Activated naive CD8-positive, alpha-beta T cell (primary cell): ENCODE results near the gene TIMM21.

Source experiments
- H3K27ac Mint-ChIP-seq: one replicate; pipeline ENCODE4 v1.8.0; 2021; ENCODE audit warnings: mixed read lengths
- H3K27me3 Mint-ChIP-seq: one replicate; pipeline ENCODE4 v1.8.0; 2021; ENCODE audit warnings: mixed read lengths
- H3K36me3 Mint-ChIP-seq: one replicate; pipeline ENCODE4 v1.8.0; 2021; ENCODE audit warnings: mixed read lengths
- H3K4me1 Mint-ChIP-seq: one replicate; pipeline ENCODE4 v1.8.0; 2021; ENCODE audit warnings: low read depth, mixed read lengths
- H3K4me3 Mint-ChIP-seq: one replicate; pipeline ENCODE4 v1.8.0; 2021; ENCODE audit warnings: mild to moderate bottlenecking, mixed read lengths
- H3K9me3 Mint-ChIP-seq: one replicate; pipeline ENCODE4 v1.8.0; 2021; ENCODE audit warnings: low read depth, mixed read lengths

Gene TIMM21

GRCh38 chr18:74163019-74163660, 14.8 kb downstream of the TIMM21 start:
- Mint-ChIP-seq H3K4me1 (no peaks in the 10 kb centered on the region), H3K4me3 (no peak overlapping the region), H3K27ac (no peak overlapping the region), H3K9me3 (no peaks in the 10 kb centered on the region), H3K36me3 (peaks cover 7% of the 10 kb centered on the region), H3K27me3 (no peaks in the 10 kb centered on the region)

DNA sequence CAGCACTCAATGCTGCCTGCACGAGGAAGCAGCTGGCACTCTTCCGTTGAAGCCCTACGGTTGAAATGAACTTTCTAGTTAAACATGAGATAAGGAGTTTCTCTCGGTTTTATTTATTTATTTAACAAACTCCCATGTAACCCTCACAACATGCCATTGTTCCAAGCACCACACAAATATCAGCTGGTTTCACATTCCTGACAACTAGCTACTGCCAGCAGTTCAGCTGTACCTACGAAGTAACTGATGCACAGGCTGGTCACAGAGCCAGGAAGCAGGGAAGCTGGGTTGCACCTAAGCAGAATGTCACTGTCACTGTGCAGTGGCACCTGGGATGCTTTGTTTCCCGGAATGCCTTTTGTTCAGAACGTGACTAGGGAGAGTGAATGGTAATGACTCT, 18.1 kb downstream of the TIMM21 start:
- Mint-ChIP-seq H3K27me3 (no peaks in the 10 kb centered on the region), H3K9me3 (no peaks in the 10 kb centered on the region), H3K27ac (no peak overlapping the region), H3K36me3 (no peaks in the 10 kb centered on the region), H3K4me1 (no peaks in the 10 kb centered on the region), H3K4me3 (no peak overlapping the region)

DNA sequence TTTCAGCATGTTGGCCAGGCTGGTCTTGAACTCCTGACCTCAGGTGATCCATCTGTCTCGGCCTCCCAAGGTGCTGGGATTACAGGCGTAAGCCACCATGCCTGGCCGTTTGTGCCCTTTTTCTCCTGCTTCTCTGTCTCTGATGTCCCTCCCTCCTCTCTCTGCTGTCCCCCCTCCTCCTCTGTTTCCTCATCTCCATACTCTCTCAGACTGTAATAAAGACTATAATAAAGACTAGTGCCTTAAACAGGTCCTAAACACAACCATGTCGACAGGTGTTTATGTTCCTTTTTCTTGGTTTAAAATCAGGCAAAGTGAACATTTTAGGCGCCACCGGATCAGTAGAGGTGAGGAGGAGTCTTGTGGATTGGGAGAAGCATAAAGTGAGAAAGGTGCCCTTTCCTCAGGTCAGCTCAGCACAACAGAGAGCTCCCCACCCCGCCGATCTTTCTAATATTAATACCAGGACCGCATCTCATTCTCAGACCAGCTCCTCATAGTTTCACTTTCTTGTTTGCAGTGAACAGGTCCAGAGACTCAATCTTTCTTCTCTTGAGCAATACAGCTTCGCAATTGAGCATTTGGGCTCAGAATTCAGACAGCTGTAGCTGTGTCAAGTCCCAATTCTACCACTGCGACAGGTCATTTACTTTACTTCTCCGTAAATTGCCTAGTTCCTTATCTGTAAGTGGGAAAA, 23.7 kb downstream of the TIMM21 start:
- peaks cover 2% of the 10 kb centered on the region for H3K27me3 Mint-ChIP-seq
- H3K4me1 Mint-ChIP-seq, result no peaks in the 10 kb centered on the region
- no peak overlapping the region for H3K4me3 Mint-ChIP-seq
- no peaks in the 10 kb centered on the region for H3K36me3 Mint-ChIP-seq
- no peak overlapping the region for H3K27ac Mint-ChIP-seq
- no peaks in the 10 kb centered on the region for H3K9me3 Mint-ChIP-seq

DNA sequence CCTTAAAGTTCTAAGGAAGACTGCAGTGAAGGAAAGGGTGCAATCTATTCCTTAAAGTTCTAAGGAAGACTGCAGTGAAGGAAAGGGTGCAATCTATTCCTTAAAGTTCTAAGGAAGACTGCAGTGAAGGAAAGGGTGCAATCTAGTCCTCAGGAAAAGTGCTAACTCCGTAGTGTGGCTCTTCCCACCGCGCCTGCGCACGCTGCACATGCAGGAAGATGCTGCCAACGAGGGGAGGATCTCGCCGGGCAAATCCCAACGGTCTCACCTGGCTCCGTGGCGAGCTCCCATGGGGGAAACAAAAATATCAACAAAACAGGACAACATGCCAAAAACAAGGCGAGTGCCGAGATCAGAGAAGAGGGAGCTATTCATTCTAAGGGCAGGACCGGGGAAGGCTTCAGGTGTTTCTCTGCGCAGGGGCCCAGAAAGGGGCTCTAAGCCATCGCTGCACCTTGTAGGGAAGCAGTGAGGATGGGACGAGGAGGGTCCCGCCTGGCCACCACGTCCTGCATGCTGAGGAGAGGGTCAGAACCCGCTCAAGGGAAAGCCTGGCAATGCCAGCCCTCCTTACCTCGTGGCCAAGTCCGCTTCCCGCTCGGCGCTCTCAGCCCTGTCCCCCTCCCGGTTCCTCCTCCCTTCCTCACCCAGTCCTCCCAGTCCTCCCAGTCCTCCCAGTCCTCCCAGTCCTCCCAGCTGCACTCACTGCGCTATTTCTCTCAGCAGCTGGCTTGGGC, 24.5 kb downstream of the TIMM21 start:
- H3K4me3 Mint-ChIP-seq, result no peak overlapping the region
- no peaks in the 10 kb centered on the region for H3K4me1 Mint-ChIP-seq
- H3K36me3 Mint-ChIP-seq, result no peaks in the 10 kb centered on the region
- peaks cover 2% of the 10 kb centered on the region for H3K27me3 Mint-ChIP-seq
- no peaks in the 10 kb centered on the region for H3K9me3 Mint-ChIP-seq
- H3K27ac Mint-ChIP-seq, result no peak overlapping the region

- no peak overlapping the region for H3K27ac Mint-ChIP-seq
- H3K9me3 Mint-ChIP-seq, result no peaks in the 10 kb centered on the region
- H3K4me1 Mint-ChIP-seq, result no peaks in the 10 kb centered on the region
- no peaks in the 10 kb centered on the region for H3K36me3 Mint-ChIP-seq
- peaks cover 2% of the 10 kb centered on the region for H3K27me3 Mint-ChIP-seq
- H3K4me3 Mint-ChIP-seq, result no peak overlapping the region
Measured at GRCh38 chr18:74173434-74173750, 25.1 kb downstream of the TIMM21 start.

DNA sequence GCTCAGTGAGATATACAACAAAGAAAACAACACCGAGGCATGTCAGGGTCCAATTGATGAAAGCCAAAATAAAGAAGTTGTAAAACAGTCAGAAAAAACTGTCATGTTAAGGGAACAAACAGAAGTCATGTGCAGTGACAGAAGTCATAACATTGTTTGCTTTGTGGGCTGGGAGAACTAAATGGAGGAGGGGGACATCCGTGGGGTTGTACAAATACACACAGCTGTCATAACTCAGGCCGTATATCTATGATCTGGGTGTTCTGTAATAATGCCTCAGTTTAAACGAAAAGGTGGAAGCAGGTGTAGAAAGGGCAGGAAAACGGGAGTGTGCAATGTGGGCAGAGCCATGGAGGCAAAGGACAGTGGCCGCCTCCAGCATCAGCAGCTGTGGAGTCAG, 27.3 kb downstream of the TIMM21 start:
- Mint-ChIP-seq H3K4me3 (no peak overlapping the region), H3K4me1 (no peaks in the 10 kb centered on the region), H3K27me3 (peaks cover 2% of the 10 kb centered on the region), H3K36me3 (no peaks in the 10 kb centered on the region), H3K27ac (no peak overlapping the region), H3K9me3 (no peaks in the 10 kb centered on the region)

DNA sequence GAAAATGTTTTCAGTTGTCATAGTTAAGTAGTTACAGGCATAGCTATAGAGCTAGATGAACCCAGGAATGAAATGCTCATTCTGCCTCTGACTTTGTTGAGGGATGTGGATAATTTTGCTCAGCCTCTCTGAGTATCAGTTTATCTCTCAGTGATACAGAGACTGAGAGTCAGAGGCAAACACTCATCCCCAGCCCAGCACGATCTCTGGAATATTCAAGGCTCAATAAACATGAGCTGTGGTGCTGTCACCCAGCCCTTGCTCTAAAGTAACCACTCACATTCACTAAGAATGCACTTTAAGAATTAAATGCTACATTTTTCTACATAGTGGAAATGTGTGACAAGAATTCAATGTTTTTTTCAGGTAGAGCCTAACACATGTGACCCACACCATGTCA, 30.6 kb downstream of the TIMM21 start:
- Mint-ChIP-seq H3K4me3 (no peak overlapping the region), H3K36me3 (no peaks in the 10 kb centered on the region), H3K27ac (no peak overlapping the region), H3K27me3 (peaks cover 5% of the 10 kb centered on the region), H3K9me3 (no peaks in the 10 kb centered on the region), H3K4me1 (no peaks in the 10 kb centered on the region)

- Mint-ChIP-seq H3K9me3 (no peaks in the 10 kb centered on the region), H3K4me1 (no peaks in the 10 kb centered on the region), H3K27ac (no peak overlapping the region), H3K27me3 (peaks cover 6% of the 10 kb centered on the region), H3K36me3 (no peaks in the 10 kb centered on the region), H3K4me3 (no peak overlapping the region)
Measured at GRCh38 chr18:74179623-74180199, 31.4 kb downstream of the TIMM21 start.

DNA sequence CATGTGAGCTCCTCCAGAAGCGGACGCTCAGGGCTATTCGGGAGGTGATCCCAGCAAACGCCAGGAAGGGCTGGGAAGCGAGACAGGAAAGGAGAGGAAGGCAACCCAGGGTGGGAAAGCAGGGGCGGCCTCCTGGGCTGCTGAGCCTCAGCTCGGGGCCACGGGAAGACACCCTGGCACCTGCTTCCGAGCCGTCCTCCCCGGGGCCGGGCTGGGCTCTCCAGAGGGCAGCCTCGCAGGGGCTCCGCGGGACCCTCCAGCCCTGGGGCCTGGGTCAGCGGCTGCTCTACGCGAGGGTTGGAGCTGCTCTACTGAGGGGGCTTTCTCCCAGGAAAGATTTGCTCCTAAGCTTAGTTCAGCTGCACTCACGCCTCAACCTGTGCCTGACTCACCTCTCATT, 34.0 kb downstream of the TIMM21 start:
- Mint-ChIP-seq H3K4me3 (no peak overlapping the region), H3K9me3 (no peaks in the 10 kb centered on the region), H3K4me1 (no peaks in the 10 kb centered on the region), H3K27me3 (peaks cover 7% of the 10 kb centered on the region), H3K27ac (no peak overlapping the region), H3K36me3 (no peaks in the 10 kb centered on the region)

DNA sequence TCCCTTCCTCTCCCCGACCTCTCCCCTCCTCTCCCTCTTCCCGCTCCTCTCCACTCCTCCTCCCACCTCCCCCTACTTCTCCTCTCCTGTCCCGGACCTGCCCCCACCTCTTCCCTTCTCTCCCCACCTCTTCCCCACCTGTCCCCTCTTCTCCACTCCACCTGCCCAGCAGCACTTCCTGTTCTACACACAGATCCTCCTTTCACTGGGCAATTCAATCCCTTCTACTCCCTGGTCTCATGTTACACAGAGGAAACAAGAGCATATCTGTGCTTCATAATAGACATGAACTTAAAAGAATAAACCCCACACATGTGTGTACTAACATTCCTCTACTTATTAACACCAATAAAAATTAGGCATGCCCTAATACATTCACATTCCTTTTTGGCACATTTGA, 34.8 kb downstream of the TIMM21 start:
- peaks cover 8% of the 10 kb centered on the region for H3K27me3 Mint-ChIP-seq
- H3K4me3 Mint-ChIP-seq, result no peak overlapping the region
- no peaks in the 10 kb centered on the region for H3K9me3 Mint-ChIP-seq
- H3K27ac Mint-ChIP-seq, result no peak overlapping the region
- no peaks in the 10 kb centered on the region for H3K4me1 Mint-ChIP-seq
- H3K36me3 Mint-ChIP-seq, result no peaks in the 10 kb centered on the region

GRCh38 chr18:74184875-74185274, 36.6 kb downstream of the TIMM21 start:
- Mint-ChIP-seq H3K4me3 (no peak overlapping the region), H3K27me3 (peaks cover 9% of the 10 kb centered on the region), H3K4me1 (no peaks in the 10 kb centered on the region), H3K27ac (no peak overlapping the region), H3K9me3 (no peaks in the 10 kb centered on the region), H3K36me3 (no peaks in the 10 kb centered on the region)

DNA sequence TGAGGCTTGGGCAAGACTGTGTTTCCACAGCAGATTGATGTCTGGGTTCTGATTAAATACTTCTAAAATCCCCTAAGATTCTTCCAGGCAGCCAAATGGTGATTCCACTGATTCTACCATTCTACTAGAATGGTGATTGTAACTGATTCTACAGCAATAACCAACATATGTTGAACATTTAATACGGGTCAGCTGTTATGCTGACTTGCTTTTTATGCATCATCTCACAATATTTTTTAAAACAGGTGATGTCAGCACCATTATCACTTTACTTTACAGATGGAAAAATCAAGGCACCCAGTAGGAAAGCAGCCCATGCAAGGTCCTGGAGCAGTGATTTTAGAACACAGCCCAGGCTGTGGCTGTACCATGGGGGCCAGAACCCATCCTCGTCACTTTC, 37.5 kb downstream of the TIMM21 start:
- Mint-ChIP-seq H3K36me3 (no peaks in the 10 kb centered on the region), H3K27me3 (peaks cover 8% of the 10 kb centered on the region), H3K9me3 (no peaks in the 10 kb centered on the region), H3K4me3 (no peak overlapping the region), H3K27ac (no peak overlapping the region), H3K4me1 (no peaks in the 10 kb centered on the region)

DNA sequence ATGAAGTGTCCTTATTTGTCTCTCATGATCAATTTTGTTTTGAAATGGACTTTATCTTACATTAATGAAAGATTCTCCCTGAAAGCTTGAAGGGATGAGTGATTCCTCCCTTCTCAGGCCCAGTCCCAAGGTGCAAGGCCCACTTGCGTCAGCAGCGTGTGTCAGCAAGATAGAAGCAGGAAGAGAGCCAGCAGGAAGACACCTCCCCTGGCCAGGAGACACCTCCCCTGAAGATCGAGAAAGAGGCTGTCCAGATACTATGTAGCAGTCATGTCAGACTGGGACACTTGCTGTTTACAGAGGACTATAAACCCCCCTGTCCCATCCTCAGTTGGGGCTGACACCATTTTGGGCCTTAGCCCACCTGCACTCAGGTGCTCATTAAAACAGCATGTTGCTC, 38.3 kb downstream of the TIMM21 start:
- Mint-ChIP-seq H3K36me3 (no peaks in the 10 kb centered on the region), H3K9me3 (no peaks in the 10 kb centered on the region), H3K4me1 (no peaks in the 10 kb centered on the region), H3K27me3 (peaks cover 7% of the 10 kb centered on the region), H3K27ac (no peak overlapping the region), H3K4me3 (no peak overlapping the region)

DNA sequence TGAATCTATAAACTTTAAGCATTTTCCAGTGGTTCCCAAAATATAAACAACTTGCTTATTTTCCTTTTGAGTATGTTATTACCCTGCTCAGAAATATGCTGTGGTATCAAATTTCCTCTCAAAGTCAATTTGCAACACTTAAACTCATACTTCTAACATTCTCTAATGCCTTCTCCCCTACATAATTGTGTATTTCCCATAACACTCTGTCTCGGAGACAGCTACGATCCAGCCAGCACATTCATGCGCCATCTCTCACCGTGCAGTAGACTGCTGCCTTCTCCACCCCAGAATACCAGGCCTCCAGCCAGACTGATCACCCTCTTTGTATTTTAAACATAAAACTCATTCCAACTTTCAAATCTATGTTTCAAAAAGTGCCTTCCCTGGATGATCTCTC, 41.8 kb downstream of the TIMM21 start:
- Mint-ChIP-seq H3K27ac (no peak overlapping the region), H3K9me3 (no peaks in the 10 kb centered on the region), H3K4me3 (no peak overlapping the region), H3K36me3 (no peaks in the 10 kb centered on the region), H3K27me3 (peaks cover 3% of the 10 kb centered on the region), H3K4me1 (no peaks in the 10 kb centered on the region)

- Mint-ChIP-seq H3K27me3 (peaks cover 2% of the 10 kb centered on the region), H3K27ac (no peak overlapping the region), H3K9me3 (no peaks in the 10 kb centered on the region), H3K4me3 (no peak overlapping the region), H3K36me3 (no peaks in the 10 kb centered on the region), H3K4me1 (peaks cover 1% of the 10 kb centered on the region)
Measured at GRCh38 chr18:74191577-74191976, 43.3 kb downstream of the TIMM21 start.
